Heart right ventricle (tissue), 16 donors: Measurements from ENCODE around the gene ACYP2. TPM values are rescaled to one million over a fixed set of nuclear protein-coding genes. Genes with fewer than 3 reads are reported as not detected.
"Not testable (repeated sequence)": the region's sequence is repeated elsewhere in the genome, so short reads cannot be mapped to it uniquely, and the experiment has no call there.

Experiments used
- ATAC-seq, 8 donors: fragments of 200-7000 bp; cut with Tn5 transposase; one replicate each; pipeline ENCODE4 v1.9.1; 2020; ENCODE audit warnings: mild to moderate bottlenecking in 8 of 8, moderate library complexity in 8 of 8, moderate number of reproducible peaks in 1 of 8
- DNase-seq, 2 donors: peaks; one replicate each; pipeline ENCODE4 v3.0.0-alpha.2; 2020
- H3K27ac ChIP-seq, 10 donors: fragments of 200-600 bp; sonication (generic) in 2 of 10; one replicate each; pipeline versions ENCODE4 v1.5.0 to v1.8.0; 2020 to 2022; ENCODE audit warnings: mild to moderate bottlenecking in 3 of 10
- H3K27me3 ChIP-seq, 7 donors: fragments of 200-600 bp; one replicate each; pipeline ENCODE4 v1.8.0; 2021 to 2022; ENCODE audit warnings: mild to moderate bottlenecking in 2 of 7
- H3K36me3 ChIP-seq, 9 donors: fragments of 200-600 bp; sonication (generic) in 1 of 9; one replicate each; pipeline versions ENCODE4 v1.5.0 to v1.8.0; 2020 to 2022; ENCODE audit warnings: mild to moderate bottlenecking in 2 of 9
- H3K4me1 ChIP-seq, 9 donors: fragments of 200-600 bp; sonication (generic) in 1 of 9; one replicate each; pipeline versions ENCODE4 v1.5.0 to v1.8.0; 2020 to 2022; ENCODE audit warnings: mild to moderate bottlenecking in 4 of 9
- H3K4me3 ChIP-seq, 10 donors: fragments of 200-600 bp; sonication (generic) in 2 of 10; one replicate each; pipeline versions ENCODE4 v1.5.0 to v1.8.0; 2020 to 2022; ENCODE audit warnings: mild to moderate bottlenecking in 7 of 10, moderate library complexity in 2 of 10
- H3K9me3 ChIP-seq, 11 donors: fragments of 200-600 bp in 10 of 11; sonication (generic) in 2 of 11; one replicate each; pipeline versions ENCODE4 v1.5.0 to v1.8.0; 2013 to 2022; ENCODE audit warnings: mild to moderate bottlenecking in 2 of 11, control low read depth in 1 of 11, moderate library complexity in 1 of 11
- CTCF ChIP-seq, 9 donors: fragments of 200-600 bp; sonication (generic) in 2 of 9; IDR thresholded peaks; one replicate each; pipeline versions ENCODE4 v1.5.0 to v1.8.0; 2021 to 2022; ENCODE audit warnings: antibody characterized with exemption in 9 of 9, mild to moderate bottlenecking in 5 of 9, moderate library complexity in 1 of 9
- WGBS, 2 donors: extraction: QIAGEN DNeasy Blood & Tissue Kit; methylation state at CpG; one replicate each; pipeline ENCODE4 v1.1.7; 2013; ENCODE audit warnings: inconsistent platforms in 1 of 2; 5-methylcytosine and 5-hydroxymethylcytosine counted together
- intact Hi-C, 10 donors: fragments of 100-400 bp; cut with DNase I; formaldehyde crosslinking; loops; one replicate each; pipeline versions ENCODE4 v1.11.1 to v1.14.2; 2022
- polyA plus RNA-seq, 2 donors: library from polyadenylated mRNA; stranded (reverse); fragments of 200-250 nt; gene quantifications; one replicate each; pipeline ENCODE4 v1.2.3, GENCODE V29; 2013
- total RNA-seq, 10 donors: library from RNA; stranded (reverse); fragmentation: NEBNext Ultra II Directional in 3 of 10; extraction: Animal tissue kit (Norgen Biotek cat#: 25700) in 3 of 10; gene quantifications; one replicate each; pipeline versions ENCODE4 v1.2.1 to v1.2.4, GENCODE V29; 2021 to 2023
- donor health status: Arrhythmogenic right ventricular cardiomyopathy.
- donor health status: ischemic (EF 13 %, LVEDD 7.1; RV severe dilation, severe dysfunction).
- donor health status: healthy with polysubstance abuse.
- donor health status: DM: no; HTN: yes; CAD: no.
- donor health status: DM: no; HTN: no; CAD: no.
- donor health status: ischemic (EF 25% LVEDD 6.9; RV normal size, moderate dysfunction).
- donor health status: ischemic (EF 25% LVEDD 5.7; RV mildly dilated, moderate dysfunction).
- donor health status: healthy.
- donor health status: DM: yes; HTN: yes; CAD: no.
- donor health status: Ischemic cardiomyopathy.
- donor health status: ischemic (EF 35%, LVEDD 5.7; RV mildly dilated, moderate dysfunction).
- donor health status: nonischemic (EF 11% LVEDD 7.7; RV severe dilation, severe dysfunction).
- donor health status: DM: yes; HTN: yes; CAD: no.
- donor health status: PGD.
- donor health status: ischemic (EF 29% LVEDD 5.4; RV normal size, mild dysfunction).
- donor health status: nonischemic (EF 23%, LVEDD 6.1; RV moderate dilation, normal function).

The ACYP2 gene
- total and polyA plus RNA-seq, 12 donors = 45.7 to 87.1 (median 74.3) TPM

- peaks cover 0 to 16% (median 5%) of the 10 kb centered on the region in 9 donors for H3K36me3 ChIP-seq
- peaks cover 0 to 23% (median 6%) of the 10 kb centered on the region in 11 donors for H3K9me3 ChIP-seq
- intact Hi-C loops = loop anchor here in 3 of 10 donors (5.0 to 10.0 kb wide), 4 partner anchors 142 to 606 kb away; partner anchors contain the start of genes PSME4 (in 2 of the 3) and EML6 (in 1 of the 3)
- H3K4me1 ChIP-seq = peaks cover under 1 to 16% (median 9%) of the 10 kb centered on the region in 9 donors
- not testable (repeated sequence) for ATAC-seq, H3K4me3 ChIP-seq, DNase-seq, H3K27me3 ChIP-seq
- TF ChIP-seq CTCF (IDR thresholded peaks at IDR 0.05) = peak in 1 of 9 donors; percentile 2
- whole genome bisulfite sequencing, 2 donors = 97 to 98% methylated on average over 10 of the region's 10 CpGs
- peak overlapping the region in 6 of 10 donors; percentile 94 to 99 (median 98) for H3K27ac ChIP-seq
These were observed 1.2 kb downstream of the ACYP2 start for GRCh38 chr2:54116598-54116997.

GRCh38 chr2:54120950-54121349 is 5.5 kb downstream of the ACYP2 start:
- Histone ChIP-seq H3K36me3 (peaks cover 0 to 16% (median 5%) of the 10 kb centered on the region in 9 donors), H3K27ac (peak overlapping the region in 3 of 10 donors; percentile 59 to 90 (median 83)), H3K9me3 (peaks cover 0 to 23% (median 6%) of the 10 kb centered on the region in 11 donors), H3K4me3 (no peak overlapping the region), H3K27me3 (no peaks in the 10 kb centered on the region), H3K4me1 (peaks cover 0 to 22% (median 14%) of the 10 kb centered on the region in 9 donors)
- 98% methylated on average over 8 of the region's 8 CpGs for WGBS, 2 donors
- DNase-seq (no peak), ATAC-seq (no peak)
- no peak for TF ChIP-seq CTCF (IDR thresholded peaks at IDR 0.05)
- intact Hi-C loops = no loop called here

GRCh38 chr2:54122171-54122935 is 6.9 kb downstream of the ACYP2 start:
- intact Hi-C loops = no loop called here

More at GRCh38 chr2:54122171-54122935, 6.9 kb downstream of the ACYP2 start:
- DNase-seq = no peak
- H3K27ac ChIP-seq = peak overlapping the region; percentile 30 to 90 (median 69)
- H3K4me3 ChIP-seq = peak overlapping the region in 1 of 10 donors; percentile 42
- peaks cover 0 to 16% (median 13%) of the 10 kb centered on the region in 9 donors for H3K4me1 ChIP-seq
- ATAC-seq = peak in 6 of 8 donors; percentile 10 to 29 (median 19)
- H3K27me3 ChIP-seq = no peaks in the 10 kb centered on the region
- H3K36me3 ChIP-seq = peaks cover 0 to 16% (median 3%) of the 10 kb centered on the region in 9 donors
- WGBS, 2 donors = 53 to 60% methylated on average over 3 of the region's 3 CpGs
- H3K9me3 ChIP-seq = peaks cover 0 to 11% (median 6%) of the 10 kb centered on the region in 11 donors
- TF ChIP-seq CTCF (IDR thresholded peaks at IDR 0.05) = no peak
